H9 (cell line): ENCODE results near the gene STARD7. TPM values are rescaled to one million over a fixed set of nuclear protein-coding genes. Genes with fewer than 3 reads are reported as not detected.
"Not testable (repeated sequence)": the region's sequence is repeated elsewhere in the genome, so short reads cannot be mapped to it uniquely, and the experiment has no call there.

Experiments
- DNase-seq: peaks from one replicate; pipeline ENCODE4 v3.0.0-alpha.2; 2017
- H2AFZ ChIP-seq: one replicate; pipeline ENCODE4 v1.6.1; 2013; ENCODE audit warnings: mild to moderate bottlenecking, low read length, control low read depth, moderate library complexity
- H2AK5ac ChIP-seq: 2 replicates; pipeline ENCODE4 v1.6.1; 2013; ENCODE audit warnings: low read length, control low read depth, mixed read lengths; ENCODE audit not compliant: insufficient read length
- H2BK120ac ChIP-seq: one replicate; pipeline ENCODE4 v1.6.1; 2013; ENCODE audit warnings: low read depth, mild to moderate bottlenecking, low read length, control low read depth, inconsistent platforms; ENCODE audit not compliant: poor library complexity, severe bottlenecking
- H2BK12ac ChIP-seq: 2 replicates; pipeline ENCODE4 v1.6.1; 2013; ENCODE audit warnings: low read length, control low read depth, mixed read lengths, low read depth; ENCODE audit not compliant: insufficient read length
- H2BK15ac ChIP-seq: 2 replicates; pipeline ENCODE4 v1.6.1; 2013; ENCODE audit warnings: low read depth, low read length, control low read depth
- H2BK20ac ChIP-seq: one replicate; pipeline ENCODE4 v1.6.1; 2013; ENCODE audit warnings: low read depth, mild to moderate bottlenecking, low read length, control low read depth, inconsistent platforms; ENCODE audit not compliant: poor library complexity, severe bottlenecking
- H2BK5ac ChIP-seq: 2 replicates; pipeline ENCODE4 v1.6.1; 2013; ENCODE audit warnings: low read length, control low read depth, mixed read lengths; ENCODE audit not compliant: insufficient read length
- H3K14ac ChIP-seq: 2 replicates; pipeline ENCODE4 v1.6.1; 2013; ENCODE audit warnings: low read length, control low read depth; ENCODE audit not compliant: insufficient read depth
- H3K18ac ChIP-seq: 2 replicates; pipeline ENCODE4 v1.6.1; 2013; ENCODE audit warnings: low read depth, mild to moderate bottlenecking, mixed read lengths, low read length, control low read depth; ENCODE audit not compliant: insufficient read length
- H3K23ac ChIP-seq: 2 replicates; pipeline ENCODE4 v1.6.1; 2013; ENCODE audit warnings: low read length, control low read depth, mixed read lengths, low read depth; ENCODE audit not compliant: insufficient read length
- H3K23me2 ChIP-seq: 2 replicates; pipeline ENCODE4 v1.6.1; 2013; ENCODE audit warnings: low read depth, mild to moderate bottlenecking, mixed read lengths, low read length, control low read depth; ENCODE audit not compliant: insufficient read length, poor library complexity, severe bottlenecking
- H3K27ac ChIP-seq: 2 replicates; pipeline ENCODE4 v1.5.1; 2013; ENCODE audit warnings: low read length, control low read depth, mixed read lengths, low read depth; ENCODE audit not compliant: insufficient read length
- H3K27me3 ChIP-seq: 2 replicates; pipeline ENCODE4 v1.6.1; 2013; ENCODE audit warnings: low read length, control low read depth, inconsistent platforms; ENCODE audit not compliant: insufficient read depth
- H3K4ac ChIP-seq: 2 replicates; pipeline ENCODE4 v1.6.1; 2013; ENCODE audit warnings: low read depth, mild to moderate bottlenecking, control low read depth, inconsistent platforms, low read length, moderate library complexity
- H3K4me1 ChIP-seq: 2 replicates; pipeline ENCODE4 v1.6.1; 2013; ENCODE audit warnings: low read length, control low read depth, inconsistent platforms; ENCODE audit not compliant: insufficient read depth
- H3K4me2 ChIP-seq: 2 replicates; pipeline ENCODE4 v1.6.1; 2013; ENCODE audit warnings: low read length, control low read depth, mixed read lengths; ENCODE audit not compliant: insufficient read length, insufficient read depth
- H3K56ac ChIP-seq: 2 replicates; pipeline ENCODE4 v1.6.1; 2013; ENCODE audit warnings: low read depth, mild to moderate bottlenecking, mixed read lengths, low read length, control low read depth; ENCODE audit not compliant: insufficient read length
- H3K79me1 ChIP-seq: 2 replicates; pipeline ENCODE4 v1.6.1; 2013; ENCODE audit warnings: low read depth, mild to moderate bottlenecking, moderate library complexity, low read length, control low read depth, inconsistent platforms; ENCODE audit not compliant: insufficient read depth, poor library complexity, severe bottlenecking
- H3K79me2 ChIP-seq: 2 replicates; pipeline ENCODE4 v1.6.1; 2013; ENCODE audit warnings: low read length, control low read depth, inconsistent platforms; ENCODE audit not compliant: insufficient read depth
- H3K9ac ChIP-seq: 2 replicates; pipeline ENCODE4 v1.6.1; 2013; ENCODE audit warnings: low read length, control low read depth, mixed read lengths; ENCODE audit not compliant: insufficient read length; ENCODE audit errors: extremely low read depth
- H3K9me3 ChIP-seq: one replicate; pipeline ENCODE4 v1.6.1; 2013; ENCODE audit warnings: low read depth, low read length, inconsistent platforms; ENCODE audit not compliant: control insufficient read depth
- H3T11ph ChIP-seq: one replicate; pipeline ENCODE4 v1.6.1; 2013; ENCODE audit warnings: mild to moderate bottlenecking, low read length, control low read depth, inconsistent platforms
- H4K20me1 ChIP-seq: one replicate; pipeline ENCODE4 v1.6.1; 2013; ENCODE audit not compliant: control insufficient read depth, insufficient read length, insufficient read depth
- H4K5ac ChIP-seq: 2 replicates; pipeline ENCODE4 v1.6.1; 2013; ENCODE audit warnings: low read depth, mild to moderate bottlenecking, mixed read lengths, low read length, control low read depth; ENCODE audit not compliant: insufficient read length
- H4K8ac ChIP-seq: replicated peaks from 2 replicates; pipeline ENCODE4 v1.6.1; 2013; ENCODE audit warnings: low read length, control low read depth, mixed read lengths, low read depth; ENCODE audit not compliant: insufficient read length
- H4K91ac ChIP-seq: 2 replicates; pipeline ENCODE4 v1.6.1; 2013; ENCODE audit warnings: low read depth, mild to moderate bottlenecking, moderate library complexity, mixed read lengths, low read length, control low read depth; ENCODE audit not compliant: insufficient read length
- H3K27ac Mint-ChIP-seq, 3 experiments: 2 replicates in 2 of 3; 3 replicates in 1 of 3; pipeline ENCODE4 v1.8.0; 2020 to 2021; ENCODE audit warnings: mixed read lengths in 3 of 3, mild to moderate bottlenecking in 1 of 3, moderate library complexity in 1 of 3
- H3K27me3 Mint-ChIP-seq: 2 replicates; pipeline ENCODE4 v1.8.0; 2021; ENCODE audit warnings: low read depth, mild to moderate bottlenecking, moderate library complexity, mixed read lengths
- H3K36me3 Mint-ChIP-seq, 3 experiments: 2 replicates in 2 of 3; 3 replicates in 1 of 3; pipeline ENCODE4 v1.8.0; 2020 to 2021; ENCODE audit warnings: low read depth in 3 of 3, mixed read lengths in 3 of 3; ENCODE audit not compliant: insufficient read depth in 1 of 3
- H3K4me1 Mint-ChIP-seq, 2 experiments: 2 replicates each; pipeline ENCODE4 v1.8.0; 2020; ENCODE audit warnings: mixed read lengths in 2 of 2
- H3K4me3 Mint-ChIP-seq, 2 experiments: 2 replicates in 1 of 2; 3 replicates in 1 of 2; pipeline ENCODE4 v1.8.0; 2020 to 2021; ENCODE audit warnings: mild to moderate bottlenecking in 2 of 2, mixed read lengths in 2 of 2, moderate library complexity in 1 of 2
- H3K9me3 Mint-ChIP-seq, 2 experiments: 2 replicates in 1 of 2; 3 replicates in 1 of 2; pipeline ENCODE4 v1.8.0; 2020; ENCODE audit warnings: mild to moderate bottlenecking in 2 of 2, mixed read lengths in 2 of 2, moderate library complexity in 1 of 2
- WGBS: extraction: QIAGEN DNeasy Blood & Tissue Kit; methylation state at CpG from one replicate; pipeline ENCODE4 v1.1.7; 2013; ENCODE audit warnings: missing lambda C conversion rate, low lambda C conversion rate, mixed read lengths; ENCODE audit not compliant: insufficient read length; ENCODE audit errors: extremely low coverage; 5-methylcytosine and 5-hydroxymethylcytosine counted together
- total RNA-seq: library from RNA; stranded (reverse); gene quantifications from 2 replicates; pipeline ENCODE4 v1.2.1, GENCODE V29; 2021
- TF ChIP-seq, protein P1 (sequence below): fragments of 200-600 bp; sonication (generic); conservative IDR thresholded peaks from 3 replicates; pipeline ENCODE4 v1.8.0; 2021; ENCODE audit warnings: antibody characterized with exemption, mild to moderate bottlenecking

The STARD7 gene
- total RNA-seq, 1 experiment from 2014 or later: 212 TPM

GRCh38 chr2:96142217-96143113 is 66.2 kb downstream of the STARD7 start:
- TF ChIP-seq, protein P1, sequence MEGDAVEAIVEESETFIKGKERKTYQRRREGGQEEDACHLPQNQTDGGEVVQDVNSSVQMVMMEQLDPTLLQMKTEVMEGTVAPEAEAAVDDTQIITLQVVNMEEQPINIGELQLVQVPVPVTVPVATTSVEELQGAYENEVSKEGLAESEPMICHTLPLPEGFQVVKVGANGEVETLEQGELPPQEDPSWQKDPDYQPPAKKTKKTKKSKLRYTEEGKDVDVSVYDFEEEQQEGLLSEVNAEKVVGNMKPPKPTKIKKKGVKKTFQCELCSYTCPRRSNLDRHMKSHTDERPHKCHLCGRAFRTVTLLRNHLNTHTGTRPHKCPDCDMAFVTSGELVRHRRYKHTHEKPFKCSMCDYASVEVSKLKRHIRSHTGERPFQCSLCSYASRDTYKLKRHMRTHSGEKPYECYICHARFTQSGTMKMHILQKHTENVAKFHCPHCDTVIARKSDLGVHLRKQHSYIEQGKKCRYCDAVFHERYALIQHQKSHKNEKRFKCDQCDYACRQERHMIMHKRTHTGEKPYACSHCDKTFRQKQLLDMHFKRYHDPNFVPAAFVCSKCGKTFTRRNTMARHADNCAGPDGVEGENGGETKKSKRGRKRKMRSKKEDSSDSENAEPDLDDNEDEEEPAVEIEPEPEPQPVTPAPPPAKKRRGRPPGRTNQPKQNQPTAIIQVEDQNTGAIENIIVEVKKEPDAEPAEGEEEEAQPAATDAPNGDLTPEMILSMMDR: peak; percentile 38; the same call in 2 of the 3 replicates
- no peak overlapping the region for H4K5ac ChIP-seq
- no peak overlapping the region for H2AFZ ChIP-seq
- H3K4ac ChIP-seq: no peak overlapping the region
- DNase-seq: peak; percentile 65
- H4K20me1 ChIP-seq: no peaks in the 10 kb centered on the region
- no peak overlapping the region for H3K4me2 ChIP-seq
- no peak overlapping the region for H3K27ac ChIP-seq
- Mint-ChIP-seq H3K27ac (no peak overlapping the region), H3K27me3 (peaks cover 37% of the 10 kb centered on the region), H3K4me1 (peaks cover 20 to 35% of the 10 kb centered on the region in 2 experiments), H3K9me3 (no peaks in the 10 kb centered on the region), H3K4me3 (peak overlapping the region in 1 of 2 experiments; percentile 20; a peak in 2 of 5 replicates), H3K36me3 (peaks cover 0 to 18% (median 0%) of the 10 kb centered on the region in 3 experiments; a peak in 2 of 7 replicates)
- no peaks in the 10 kb centered on the region for H3K9me3 ChIP-seq
- H2BK20ac ChIP-seq: no peak overlapping the region
- no CpG with 5 or more reads among the region's 26 CpGs for WGBS
- no peaks in the 10 kb centered on the region for H3K79me1 ChIP-seq
- H3T11ph ChIP-seq: no peak overlapping the region
- no peak overlapping the region for H2BK5ac ChIP-seq
- H4K91ac ChIP-seq: no peak overlapping the region
- no peak overlapping the region for H2BK15ac ChIP-seq
- H3K18ac ChIP-seq: no peak overlapping the region
- no peak overlapping the region for H4K8ac ChIP-seq
- H3K14ac ChIP-seq: no peak overlapping the region
- H2BK12ac ChIP-seq: no peak overlapping the region
- H3K27me3 ChIP-seq: no peaks in the 10 kb centered on the region; the same call in 1 of the 2 replicates
- no peak overlapping the region for H3K23ac ChIP-seq
- H2AK5ac ChIP-seq: no peak overlapping the region
- H3K56ac ChIP-seq: no peak overlapping the region
- no peak overlapping the region for H3K9ac ChIP-seq
- peaks cover 6% of the 10 kb centered on the region for H3K23me2 ChIP-seq
- no peaks in the 10 kb centered on the region for H3K79me2 ChIP-seq
- no peak overlapping the region for H2BK120ac ChIP-seq
- H3K4me1 ChIP-seq: no peaks in the 10 kb centered on the region; the same call in 1 of the 2 replicates

- H3K23ac ChIP-seq, H3K79me2 ChIP-seq: not testable (repeated sequence)
Measured at GRCh38 chr2:96141624-96141967, 67.0 kb downstream of the STARD7 start.

More at GRCh38 chr2:96141624-96141967, 67.0 kb downstream of the STARD7 start:
- H3K18ac ChIP-seq, H4K91ac ChIP-seq, H4K20me1 ChIP-seq, H4K5ac ChIP-seq, H3K4me1 ChIP-seq, H3K56ac ChIP-seq, H3K79me1 ChIP-seq, H2AK5ac ChIP-seq, H2BK15ac ChIP-seq, H2BK20ac ChIP-seq, H3K4me3 Mint-ChIP-seq, DNase-seq, H2BK5ac ChIP-seq, H3K27ac ChIP-seq, H3K4me2 ChIP-seq, H3T11ph ChIP-seq, H3K9ac ChIP-seq, H3K14ac ChIP-seq, H3K23me2 ChIP-seq, H2AFZ ChIP-seq, H3K9me3 ChIP-seq, H3K4ac ChIP-seq, H3K27ac Mint-ChIP-seq, H4K8ac ChIP-seq, H3K9me3 Mint-ChIP-seq, H2BK120ac ChIP-seq, H2BK12ac ChIP-seq, H3K27me3 ChIP-seq: not testable (repeated sequence)
- H3K4me1 Mint-ChIP-seq: peaks cover 20 to 31% of the 10 kb centered on the region in 2 experiments
- no CpG with 5 or more reads among the region's 5 CpGs for WGBS
- H3K36me3 Mint-ChIP-seq: peaks cover 0 to 18% (median 0%) of the 10 kb centered on the region in 3 experiments; a peak in 2 of 7 replicates
- peaks cover 30% of the 10 kb centered on the region for H3K27me3 Mint-ChIP-seq
